Adrenal gland (tissue), 12 donors: Measurements from ENCODE around the gene ANKRD6. TPM values are rescaled to one million over a fixed set of nuclear protein-coding genes. Genes with fewer than 3 reads are reported as not detected.

Source experiments
- DNase-seq, 7 donors: peaks; one replicate each; pipeline ENCODE4 v3.0.0-alpha.2; 2019 to 2020
- H3K27ac ChIP-seq, 5 donors: fragments of 200-600 bp; sonication (generic) in 4 of 5; 1 replicate in 3 of 5; 2 replicates in 2 of 5; pipeline versions ENCODE4 v1.5.1 to v1.8.0; 2016 to 2020; ENCODE audit warnings: mild to moderate bottlenecking in 1 of 5
- H3K27me3 ChIP-seq: fragments of 200-600 bp; 2 replicates; pipeline ENCODE4 v1.8.0; 2021
- H3K36me3 ChIP-seq, 2 donors: fragments of 200-600 bp; replicated peaks in 1 of 2; 1 replicate in 1 of 2; 2 replicates in 1 of 2; pipeline versions ENCODE4 v1.5.1 to v1.8.0; 2018 to 2022
- H3K4me1 ChIP-seq, 2 donors: fragments of 200-600 bp; replicated peaks in 1 of 2; 1 replicate in 1 of 2; 2 replicates in 1 of 2; pipeline versions ENCODE4 v1.5.1 to v1.8.0; 2018 to 2021
- H3K4me3 ChIP-seq, 4 donors: fragments of 200-600 bp; sonication (generic) in 3 of 4; one replicate each; pipeline ENCODE4 v1.5.1; 2016 to 2018
- H3K9me3 ChIP-seq, 3 donors: fragments of 200-600 bp; sonication (generic) in 1 of 3; replicated peaks in 1 of 3; 1 replicate in 2 of 3; 2 replicates in 1 of 3; pipeline versions ENCODE4 v1.5.1 to v1.8.0; 2016 to 2021
- POLR2A ChIP-seq, 2 donors: fragments of 450-650 bp; IDR thresholded peaks; one replicate each; pipeline ENCODE4 v1.6.1; 2017; ENCODE audit warnings: antibody characterized with exemption in 2 of 2, mild to moderate bottlenecking in 2 of 2, moderate library complexity in 1 of 2
- WGBS, 4 donors: extraction: QIAGEN DNeasy Blood & Tissue Kit in 2 of 4; methylation state at CpG; one replicate each; pipeline versions ENCODE4 v1.1.5 to v1.1.7; 2013 to 2017; 5-methylcytosine and 5-hydroxymethylcytosine counted together
- intact Hi-C, 2 donors: fragments of 100-400 bp; cut with DNase I; formaldehyde crosslinking; loops; one replicate each; pipeline versions ENCODE4 v1.14.1 to v1.15.0; 2022 to 2023
- polyA plus RNA-seq, 3 donors: library from polyadenylated mRNA; stranded (reverse); fragments of 200-250 nt in 2 of 3; fragments of 350-450 nt in 1 of 3; fragmentation: Illumina TruSeq in 1 of 3; extraction: RNeasy Lipid Tissue Mini Kit (QIAGEN cat#74804) in 1 of 3; gene quantifications; one replicate each; pipeline ENCODE4 v1.2.3, GENCODE V29; 2013 to 2014
- total RNA-seq, 9 donors: library from RNA; depleted of rRNA in 4 of 9; stranded (reverse); fragments of >200 nt in 4 of 9; fragments of 120-200 nt in 1 of 9; fragmentation: NEBNext Ultra II Directional in 1 of 9; extraction: Animal tissue kit (Norgen Biotek cat#: 25700) in 1 of 9; gene quantifications; one replicate each; pipeline versions ENCODE4 v1.1.0 to v1.2.4, GENCODE V29; 2013 to 2023
- TF ChIP-seq, protein P1 (sequence below), 6 experiments: fragments of 450-650 bp in 4 of 6; fragments of 200-600 bp in 2 of 6; sonication (generic) in 1 of 6; IDR thresholded peaks; 1 replicate in 5 of 6; 2 replicates in 1 of 6; pipeline versions ENCODE4 v1.5.1 to v1.8.0; 2016 to 2021; ENCODE audit warnings: antibody characterized with exemption in 6 of 6, mild to moderate bottlenecking in 2 of 6, moderate library complexity in 1 of 6
- donor health status: healthy with polysubstance abuse.
- donor health status: Bipolar disorder and iron deficiency.
- donor health status: DM: yes; HTN: yes; CAD: no.
- donor health status: DM: no; HTN: no; CAD: no.
- donor health status: DM: no; HTN: no; CAD: no.
- donor health status: DM: yes; HTN: yes; CAD: no.

The ANKRD6 gene
- total and polyA plus RNA-seq, 12 donors, result 2.8 to 16.6 (median 7.7) TPM

DNA sequence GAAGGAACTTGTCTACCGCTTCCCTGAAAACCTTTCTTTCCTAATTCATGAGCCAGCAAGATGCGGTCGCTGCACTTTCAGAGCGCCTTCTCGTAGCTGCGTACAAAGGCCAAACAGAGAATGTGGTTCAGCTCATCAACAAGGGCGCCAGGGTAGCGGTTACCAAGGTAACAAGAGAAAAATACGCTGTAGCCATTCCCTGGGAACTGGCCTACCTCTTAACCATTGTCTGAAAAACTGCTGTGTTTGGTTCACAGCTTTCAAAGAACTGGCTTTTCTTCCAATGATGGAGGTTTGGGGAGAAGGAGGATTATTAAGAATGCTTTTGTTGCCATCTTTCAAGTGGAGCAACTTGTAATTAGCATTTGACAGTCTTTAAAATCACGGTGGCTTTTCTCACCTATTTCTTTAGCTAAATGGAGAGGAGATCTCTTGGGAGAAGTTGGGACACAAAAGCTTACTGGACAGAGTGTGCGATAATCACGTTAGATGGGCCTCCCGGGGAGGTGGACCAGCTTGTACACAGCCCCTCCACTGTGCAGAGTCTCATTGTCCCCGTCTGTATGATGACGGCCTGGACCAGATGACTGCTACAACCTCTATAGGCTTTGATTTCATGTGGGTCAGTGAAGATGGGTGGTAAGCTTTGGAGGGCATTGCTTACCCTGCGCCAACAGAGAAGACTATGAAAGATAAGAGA is 134.1 kb downstream of the ANKRD6 start:
- intact Hi-C loops, result no loop called here
- Histone ChIP-seq H3K27ac (no peak overlapping the region), H3K4me3 (no peak overlapping the region), H3K36me3 (no peaks in the 10 kb centered on the region), H3K27me3 (no peaks in the 10 kb centered on the region), H3K4me1 (peaks cover 4 to 9% of the 10 kb centered on the region in 2 donors), H3K9me3 (no peaks in the 10 kb centered on the region)
- WGBS, 4 donors, result 91 to 95% (median 92%) methylated on average over 16 of the region's 16 CpGs
- DNase-seq, result no peak
- TF ChIP-seq, protein P1, sequence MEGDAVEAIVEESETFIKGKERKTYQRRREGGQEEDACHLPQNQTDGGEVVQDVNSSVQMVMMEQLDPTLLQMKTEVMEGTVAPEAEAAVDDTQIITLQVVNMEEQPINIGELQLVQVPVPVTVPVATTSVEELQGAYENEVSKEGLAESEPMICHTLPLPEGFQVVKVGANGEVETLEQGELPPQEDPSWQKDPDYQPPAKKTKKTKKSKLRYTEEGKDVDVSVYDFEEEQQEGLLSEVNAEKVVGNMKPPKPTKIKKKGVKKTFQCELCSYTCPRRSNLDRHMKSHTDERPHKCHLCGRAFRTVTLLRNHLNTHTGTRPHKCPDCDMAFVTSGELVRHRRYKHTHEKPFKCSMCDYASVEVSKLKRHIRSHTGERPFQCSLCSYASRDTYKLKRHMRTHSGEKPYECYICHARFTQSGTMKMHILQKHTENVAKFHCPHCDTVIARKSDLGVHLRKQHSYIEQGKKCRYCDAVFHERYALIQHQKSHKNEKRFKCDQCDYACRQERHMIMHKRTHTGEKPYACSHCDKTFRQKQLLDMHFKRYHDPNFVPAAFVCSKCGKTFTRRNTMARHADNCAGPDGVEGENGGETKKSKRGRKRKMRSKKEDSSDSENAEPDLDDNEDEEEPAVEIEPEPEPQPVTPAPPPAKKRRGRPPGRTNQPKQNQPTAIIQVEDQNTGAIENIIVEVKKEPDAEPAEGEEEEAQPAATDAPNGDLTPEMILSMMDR (IDR thresholded peaks at IDR 0.05), result no peak
- no peak for TF ChIP-seq POLR2A (IDR thresholded peaks at IDR 0.05)

- no peak overlapping the region for H3K4me3 ChIP-seq
- H3K9me3 ChIP-seq, result no peaks in the 10 kb centered on the region
- no peaks in the 10 kb centered on the region for H3K27me3 ChIP-seq
- no peak for TF ChIP-seq POLR2A (IDR thresholded peaks at IDR 0.05)
- TF ChIP-seq, protein P1 (IDR thresholded peaks at IDR 0.05), result no peak
- no peaks in the 10 kb centered on the region for H3K36me3 ChIP-seq
- peaks cover 4 to 9% of the 10 kb centered on the region in 2 donors for H3K4me1 ChIP-seq
- no peak for DNase-seq
- intact Hi-C loops, result no loop called here
- no peak overlapping the region for H3K27ac ChIP-seq
- 70 to 93% (median 84%) methylated on average over 6 of the region's 6 CpGs for WGBS, 4 donors
Measured at GRCh38 chr6:89567630-89568390, 134.9 kb downstream of the ANKRD6 start.

GRCh38 chr6:89574910-89575561 is 142.1 kb downstream of the ANKRD6 start:
- WGBS, 4 donors, result 78 to 90% (median 81%) methylated on average over 2 of the region's 2 CpGs
- no peaks in the 10 kb centered on the region for H3K4me1 ChIP-seq
- H3K36me3 ChIP-seq, result no peaks in the 10 kb centered on the region
- no peak overlapping the region for H3K4me3 ChIP-seq
- TF ChIP-seq, protein P1 (IDR thresholded peaks at IDR 0.05), result no peak
- TF ChIP-seq POLR2A (IDR thresholded peaks at IDR 0.05), result no peak
- H3K27me3 ChIP-seq, result no peaks in the 10 kb centered on the region
- intact Hi-C loops, result no loop called here
- H3K9me3 ChIP-seq, result no peaks in the 10 kb centered on the region
- H3K27ac ChIP-seq, result no peak overlapping the region
- no peak for DNase-seq

GRCh38 chr6:89575562-89575960 is 142.6 kb downstream of the ANKRD6 start:
- Histone ChIP-seq H3K4me1 (no peaks in the 10 kb centered on the region), H3K27ac (no peak overlapping the region), H3K27me3 (no peaks in the 10 kb centered on the region), H3K4me3 (no peak overlapping the region), H3K9me3 (no peaks in the 10 kb centered on the region), H3K36me3 (no peaks in the 10 kb centered on the region)
- intact Hi-C loops, result no loop called here
- no peak for TF ChIP-seq POLR2A (IDR thresholded peaks at IDR 0.05)
- TF ChIP-seq, protein P1 (IDR thresholded peaks at IDR 0.05), result no peak
- 89 to 91% (median 89%) methylated on average over 2 of the region's 2 CpGs for WGBS, 4 donors
- no peak for DNase-seq
